MCF 10A (cell line): ENCODE results near the gene CCSER2. TPM values are rescaled to one million over a fixed set of nuclear protein-coding genes. Genes with fewer than 3 reads are reported as not detected.

Experiments used
- BruUV-seq: library from RNA; stranded (reverse); fragments of 400-500 nt; replicated peaks from 2 replicates; lab custom pipeline; 2021; lab: Mats Ljungman, UMichigan
- CTCF ChIA-PET: fragments of 300-600 bp; sonication (Branson Sonifier 250); formaldehyde crosslinking; extraction: SDS; loops from one replicate; lab custom pipeline; 2021; ENCODE audit warnings: antibody characterized with exemption, inconsistent platforms; lab: Yijun Ruan, JAX
- POLR2A ChIA-PET: fragments of 300-600, 350-650 bp; sonication (Branson Sonifier 250); formaldehyde crosslinking; extraction: SDS; loops from one replicate; lab custom pipeline; 2020; ENCODE audit warnings: antibody characterized with exemption, inconsistent platforms; lab: Yijun Ruan, JAX
- DNase-seq: peaks from one replicate; pipeline ENCODE4 v3.0.0-alpha.2; 2018; ENCODE audit not compliant: unreplicated experiment
- H3K27ac Mint-ChIP-seq: one replicate; pipeline ENCODE4 v1.8.0; 2022; ENCODE audit warnings: mild to moderate bottlenecking, low read depth, mixed read lengths; ENCODE audit not compliant: unreplicated experiment
- H3K27me3 Mint-ChIP-seq: one replicate; pipeline ENCODE4 v1.8.0; 2022; ENCODE audit warnings: mixed read lengths; ENCODE audit not compliant: insufficient read depth, unreplicated experiment
- H3K36me3 Mint-ChIP-seq: one replicate; pipeline ENCODE4 v1.8.0; 2022; ENCODE audit warnings: mild to moderate bottlenecking, moderate library complexity, mixed read lengths; ENCODE audit not compliant: insufficient read depth, unreplicated experiment
- H3K4me1 Mint-ChIP-seq: one replicate; pipeline ENCODE4 v1.8.0; 2022; ENCODE audit warnings: mixed read lengths; ENCODE audit not compliant: insufficient read depth, unreplicated experiment
- H3K4me3 Mint-ChIP-seq: one replicate; pipeline ENCODE4 v1.8.0; 2022; ENCODE audit warnings: mild to moderate bottlenecking, moderate library complexity, mixed read lengths; ENCODE audit not compliant: unreplicated experiment
- H3K9me3 Mint-ChIP-seq: one replicate; pipeline ENCODE4 v1.8.0; 2022; ENCODE audit warnings: mixed read lengths; ENCODE audit not compliant: unreplicated experiment
- intact Hi-C: fragments of 100-400 bp; cut with micrococcal nuclease; formaldehyde crosslinking; loops from 2 replicates; pipeline ENCODE4 v1.14.1; 2022
- total RNA-seq: library from RNA; stranded (reverse); gene quantifications from 2 replicates; pipeline ENCODE4 v1.2.3, GENCODE V29; 2022
- TF ChIP-seq, protein P1 (sequence below): fragments of 200-600 bp; IDR thresholded peaks from one replicate; pipeline ENCODE4 v1.8.0; 2022; ENCODE audit warnings: antibody characterized with exemption, mild to moderate bottlenecking; ENCODE audit not compliant: unreplicated experiment

CCSER2 gene
- total RNA-seq, 1 experiment from 2014 or later = 70.0 TPM

DNA sequence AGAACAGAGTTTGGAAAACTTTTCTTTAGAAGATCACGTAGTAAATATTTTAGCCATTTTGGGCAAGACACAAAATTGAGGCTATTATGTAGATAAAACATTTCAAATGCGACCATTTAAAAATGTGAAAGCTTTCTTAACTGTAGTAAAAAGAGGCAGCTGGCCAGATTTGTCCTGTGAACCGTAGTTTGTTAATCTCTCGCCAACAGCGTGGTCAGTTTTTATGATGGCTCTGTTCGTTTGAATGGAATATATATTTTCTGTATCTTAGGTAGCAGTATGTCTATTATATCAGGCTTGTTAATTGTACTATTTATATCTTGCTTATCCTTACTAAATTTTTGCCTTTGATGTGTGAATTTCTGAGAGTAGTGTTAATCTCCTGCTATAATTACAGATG is 124.9 kb downstream of the CCSER2 start:
- Mint-ChIP-seq H3K4me1 (no peaks in the 10 kb centered on the region), H3K9me3 (no peaks in the 10 kb centered on the region), H3K4me3 (no peak overlapping the region), H3K27me3 (no peaks in the 10 kb centered on the region), H3K27ac (no peak overlapping the region), H3K36me3 (peaks cover 9% of the 10 kb centered on the region)
- DNase-seq = no peak
- ChIA-PET POLR2A (no interaction called here), CTCF (interaction anchor here (1.1 kb wide), 1 partner anchor 84 kb away, joined by 3 read pairs; no protein-coding TSS in a partner anchor)
- TF ChIP-seq, protein P1, sequence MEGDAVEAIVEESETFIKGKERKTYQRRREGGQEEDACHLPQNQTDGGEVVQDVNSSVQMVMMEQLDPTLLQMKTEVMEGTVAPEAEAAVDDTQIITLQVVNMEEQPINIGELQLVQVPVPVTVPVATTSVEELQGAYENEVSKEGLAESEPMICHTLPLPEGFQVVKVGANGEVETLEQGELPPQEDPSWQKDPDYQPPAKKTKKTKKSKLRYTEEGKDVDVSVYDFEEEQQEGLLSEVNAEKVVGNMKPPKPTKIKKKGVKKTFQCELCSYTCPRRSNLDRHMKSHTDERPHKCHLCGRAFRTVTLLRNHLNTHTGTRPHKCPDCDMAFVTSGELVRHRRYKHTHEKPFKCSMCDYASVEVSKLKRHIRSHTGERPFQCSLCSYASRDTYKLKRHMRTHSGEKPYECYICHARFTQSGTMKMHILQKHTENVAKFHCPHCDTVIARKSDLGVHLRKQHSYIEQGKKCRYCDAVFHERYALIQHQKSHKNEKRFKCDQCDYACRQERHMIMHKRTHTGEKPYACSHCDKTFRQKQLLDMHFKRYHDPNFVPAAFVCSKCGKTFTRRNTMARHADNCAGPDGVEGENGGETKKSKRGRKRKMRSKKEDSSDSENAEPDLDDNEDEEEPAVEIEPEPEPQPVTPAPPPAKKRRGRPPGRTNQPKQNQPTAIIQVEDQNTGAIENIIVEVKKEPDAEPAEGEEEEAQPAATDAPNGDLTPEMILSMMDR = no peak
- intact Hi-C loops = no loop called here
- BruUV-seq = no TSS peak

DNA sequence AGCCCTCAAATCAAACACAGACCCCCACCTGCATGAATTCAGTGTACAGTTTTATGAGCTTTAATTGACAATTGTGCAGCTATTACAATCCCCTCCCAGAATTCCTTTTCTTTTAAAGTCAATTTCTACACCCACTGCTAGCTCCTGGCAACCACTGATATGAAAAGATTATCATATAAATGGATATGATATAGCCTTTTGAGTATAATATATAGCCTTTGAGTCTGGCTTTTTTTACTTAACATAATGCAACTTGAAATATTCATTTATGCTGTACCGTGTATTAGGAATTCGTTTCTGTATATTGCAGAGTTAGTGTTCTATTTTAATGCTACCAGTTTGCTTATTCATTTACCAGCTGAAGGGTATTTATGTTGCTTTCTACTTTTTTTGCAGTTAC is 127.7 kb downstream of the CCSER2 start:
- peaks cover 20% of the 10 kb centered on the region for H3K36me3 Mint-ChIP-seq
- intact Hi-C loops = no loop called here
- no peak for DNase-seq
- no peaks in the 10 kb centered on the region for H3K27me3 Mint-ChIP-seq
- CTCF ChIA-PET = interaction anchor here (0.6 kb wide), 1 partner anchor 23 kb away, joined by 3 read pairs; no protein-coding TSS in a partner anchor
- no peak overlapping the region for H3K4me3 Mint-ChIP-seq
- POLR2A ChIA-PET = interaction anchor here (0.6 to 0.7 kb wide), 2 partner anchors 17 to 32 kb away, joined by 3 to 4 read pairs; no protein-coding TSS in a partner anchor
- H3K9me3 Mint-ChIP-seq = no peaks in the 10 kb centered on the region
- no TSS peak for BruUV-seq
- TF ChIP-seq, protein P1 = no peak
- H3K4me1 Mint-ChIP-seq = peaks cover 5% of the 10 kb centered on the region
- no peak overlapping the region for H3K27ac Mint-ChIP-seq

DNA sequence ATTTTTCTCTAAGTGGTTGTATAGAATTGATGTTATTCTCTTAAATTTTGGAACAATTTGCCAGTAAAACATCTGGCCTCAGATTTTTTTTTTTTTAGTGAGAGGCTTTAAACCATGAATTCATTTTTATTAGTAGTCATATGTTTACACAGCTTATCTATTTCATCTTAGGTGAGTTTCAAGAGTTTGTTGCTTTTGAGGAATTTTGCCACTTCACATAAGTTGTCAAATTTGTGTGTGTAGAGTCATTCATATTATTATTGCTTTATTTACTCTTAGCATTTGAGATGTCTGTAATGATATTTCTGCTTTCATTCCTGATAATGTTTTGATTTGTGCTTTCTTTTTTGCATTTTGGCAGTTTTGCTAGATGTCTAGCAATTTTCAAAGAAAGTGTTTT is 132.1 kb downstream of the CCSER2 start:
- Mint-ChIP-seq H3K27me3 (no peaks in the 10 kb centered on the region), H3K36me3 (peaks cover 23% of the 10 kb centered on the region), H3K9me3 (no peaks in the 10 kb centered on the region), H3K4me3 (no peak overlapping the region), H3K4me1 (peaks cover 10% of the 10 kb centered on the region), H3K27ac (no peak overlapping the region)
- ChIA-PET POLR2A (no interaction called here), CTCF (no interaction called here)
- no peak for DNase-seq
- intact Hi-C loops = no loop called here
- TF ChIP-seq, protein P1 = no peak
- BruUV-seq = no TSS peak

DNA sequence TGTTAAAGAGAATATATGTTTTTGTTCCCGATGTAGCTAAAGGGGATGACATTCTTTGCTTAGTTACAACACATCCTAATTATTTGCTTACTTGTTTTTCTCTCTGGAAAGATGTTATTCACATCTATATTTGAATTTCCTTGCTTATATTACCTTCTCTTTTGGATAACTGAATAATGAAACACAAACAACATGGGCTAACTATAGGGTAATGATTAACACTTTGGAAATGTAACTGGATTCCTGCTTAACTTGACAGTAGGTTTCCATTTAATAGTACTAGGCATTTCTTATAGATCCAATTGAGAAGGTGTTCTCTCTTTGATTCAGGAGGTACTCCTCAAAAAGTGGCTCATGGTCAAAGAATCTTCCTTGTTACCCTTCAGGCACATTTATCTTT is 141.1 kb downstream of the CCSER2 start:
- TF ChIP-seq, protein P1 = no peak
- Mint-ChIP-seq H3K27me3 (no peaks in the 10 kb centered on the region), H3K36me3 (peaks cover 38% of the 10 kb centered on the region), H3K27ac (no peak overlapping the region), H3K4me1 (no peaks in the 10 kb centered on the region), H3K4me3 (no peak overlapping the region), H3K9me3 (no peaks in the 10 kb centered on the region)
- intact Hi-C loops = no loop called here
- no peak for DNase-seq
- CTCF ChIA-PET = interaction anchor here (0.6 to 1.3 kb wide), 2 partner anchors 68 to 74 kb away, joined by 4 to 5 read pairs; no protein-coding TSS in a partner anchor
- POLR2A ChIA-PET = no interaction called here
- BruUV-seq = no TSS peak
